WTC11 (cell line): ENCODE results near the gene TLR3. TPM values are rescaled to one million over a fixed set of nuclear protein-coding genes. Genes with fewer than 3 reads are reported as not detected.

ENCODE experiments used
- ATAC-seq: fragments of 200-7000 bp; cut with Tn5 transposase; 2 replicates; pipeline ENCODE4 v1.10.0; 2021; ENCODE audit warnings: mild to moderate bottlenecking, moderate library complexity
- CTCF ChIA-PET: fragments of 300-600 bp; sonication (Branson Sonifier 250); formaldehyde crosslinking; loops from one replicate; lab custom pipeline; 2021; ENCODE audit warnings: antibody characterized with exemption; lab: Charles Lee
- POLR2A ChIA-PET: fragments of 350-600 bp; sonication (Branson Sonifier 250); formaldehyde crosslinking; loops from one replicate; lab custom pipeline; 2021; ENCODE audit warnings: antibody characterized with exemption; lab: Charles Lee
- DNase-seq: peaks from one replicate; pipeline ENCODE4 v3.0.0; 2021; ENCODE audit warnings: low spot score
- H3K27ac Mint-ChIP-seq: 2 replicates; pipeline ENCODE4 v1.8.0; 2021; ENCODE audit warnings: mixed read lengths
- H3K27me3 Mint-ChIP-seq: 2 replicates; pipeline ENCODE4 v1.8.0; 2021; ENCODE audit warnings: low read depth, mild to moderate bottlenecking, moderate library complexity, mixed read lengths
- H3K36me3 Mint-ChIP-seq: 2 replicates; pipeline ENCODE4 v1.8.0; 2021; ENCODE audit warnings: mixed read lengths
- H3K4me1 Mint-ChIP-seq: 2 replicates; pipeline ENCODE4 v1.8.0; 2022; ENCODE audit warnings: mixed read lengths
- H3K4me3 Mint-ChIP-seq: 2 replicates; pipeline ENCODE4 v1.8.0; 2021; ENCODE audit warnings: mild to moderate bottlenecking, moderate library complexity, mixed read lengths
- H3K9me3 Mint-ChIP-seq: 2 replicates; pipeline ENCODE4 v1.8.0; 2021; ENCODE audit warnings: mixed read lengths
- CREB1 ChIP-seq: sonication (generic); formaldehyde crosslinking; IDR thresholded peaks from 2 replicates; pipeline ENCODE4 v1.8.0; 2023; ENCODE audit warnings: mild to moderate bottlenecking, missing genetic modification reagents
- FOXK1 ChIP-seq: sonication (generic); formaldehyde crosslinking; IDR thresholded peaks from 2 replicates; pipeline ENCODE4 v1.8.0; 2022; ENCODE audit warnings: mild to moderate bottlenecking, moderate library complexity, missing genetic modification reagents
- TEAD1 ChIP-seq: sonication (generic); formaldehyde crosslinking; IDR thresholded peaks from 2 replicates; pipeline ENCODE4 v1.8.0; 2022; ENCODE audit warnings: mild to moderate bottlenecking, missing genetic modification reagents
- ZBTB21 ChIP-seq: sonication (generic); formaldehyde crosslinking; IDR thresholded peaks from 2 replicates; pipeline ENCODE4 v1.8.1; 2023; ENCODE audit warnings: mild to moderate bottlenecking, missing genetic modification reagents, borderline replicate concordance
- ZNF121 ChIP-seq: sonication (generic); formaldehyde crosslinking; IDR thresholded peaks from 2 replicates; pipeline ENCODE4 v1.8.0; 2023; ENCODE audit warnings: missing genetic modification reagents
- ZNF317 ChIP-seq: sonication (generic); formaldehyde crosslinking; IDR thresholded peaks from 2 replicates; pipeline ENCODE4 v1.8.1; 2023; ENCODE audit warnings: low read depth, mild to moderate bottlenecking, moderate library complexity, missing genetic modification reagents, borderline replicate concordance
- ZNF423 ChIP-seq: fragments of 250-450 bp; sonication (Bioruptor Pico); IDR thresholded peaks from 2 replicates; pipeline ENCODE4 v2.1.2; 2022; ENCODE audit warnings: mild to moderate bottlenecking, moderate library complexity
- total RNA-seq: library from RNA; stranded (reverse); gene quantifications from 3 replicates; pipeline ENCODE4 v1.2.3, GENCODE V29; 2021
- TF ChIP-seq, protein P1 (sequence below): sonication (generic); formaldehyde crosslinking; IDR thresholded peaks from 2 replicates; pipeline ENCODE4 v1.8.1; 2023; ENCODE audit warnings: mild to moderate bottlenecking, missing genetic modification reagents
- TF ChIP-seq, protein P2 (sequence below): sonication (generic); formaldehyde crosslinking; IDR thresholded peaks from 2 replicates; pipeline ENCODE4 v1.8.0; 2022; ENCODE audit warnings: missing genetic modification reagents
- TF ChIP-seq, protein P3 (sequence below): fragments of 200-600 bp; IDR thresholded peaks from 2 replicates; pipeline ENCODE4 v1.8.0; 2022; ENCODE audit warnings: antibody characterized with exemption
- TF ChIP-seq, protein P4 (sequence below): sonication (generic); formaldehyde crosslinking; IDR thresholded peaks from 2 replicates; pipeline ENCODE4 v1.8.1; 2023; ENCODE audit warnings: mild to moderate bottlenecking, missing genetic modification reagents, borderline replicate concordance
- TF ChIP-seq, protein P5 (sequence below): sonication (generic); formaldehyde crosslinking; conservative IDR thresholded peaks from 2 replicates; pipeline ENCODE4 v1.8.1; 2023; ENCODE audit warnings: mild to moderate bottlenecking, low read depth, missing genetic modification reagents, moderate library complexity

TLR3 gene
- total RNA-seq, 1 experiment from 2014 or later, result 1.8 TPM

DNA sequence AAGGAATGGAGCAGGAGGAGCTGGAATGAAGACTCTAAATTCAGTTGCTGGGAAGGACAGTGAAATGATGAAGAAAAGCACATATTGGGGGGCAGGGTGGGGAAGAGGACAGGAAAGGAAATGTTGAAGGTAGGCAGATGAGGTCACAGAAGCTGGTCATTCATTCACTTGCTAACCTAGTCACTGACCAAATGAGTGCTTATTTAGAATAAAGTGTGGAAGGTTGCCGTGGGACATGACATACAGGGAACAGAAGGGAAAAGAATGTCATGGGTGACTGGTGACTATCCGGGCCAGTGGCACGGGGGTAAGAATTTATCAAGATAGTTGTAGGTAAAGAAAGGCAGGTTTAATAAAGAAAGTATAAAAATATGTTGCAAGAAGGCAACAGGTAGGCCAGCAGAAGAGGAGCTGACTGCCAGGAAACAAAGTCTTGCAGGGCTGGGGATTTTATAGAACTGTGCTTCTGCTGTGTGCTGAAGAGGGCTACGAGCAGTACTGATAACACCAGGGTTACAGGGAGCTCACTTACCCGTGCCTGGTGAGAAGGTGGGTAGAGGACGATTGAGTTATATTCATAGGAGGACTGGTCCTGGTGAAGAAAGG lies 31.9 kb upstream of the TLR3 start (continued):
- TF ChIP-seq, protein P1, sequence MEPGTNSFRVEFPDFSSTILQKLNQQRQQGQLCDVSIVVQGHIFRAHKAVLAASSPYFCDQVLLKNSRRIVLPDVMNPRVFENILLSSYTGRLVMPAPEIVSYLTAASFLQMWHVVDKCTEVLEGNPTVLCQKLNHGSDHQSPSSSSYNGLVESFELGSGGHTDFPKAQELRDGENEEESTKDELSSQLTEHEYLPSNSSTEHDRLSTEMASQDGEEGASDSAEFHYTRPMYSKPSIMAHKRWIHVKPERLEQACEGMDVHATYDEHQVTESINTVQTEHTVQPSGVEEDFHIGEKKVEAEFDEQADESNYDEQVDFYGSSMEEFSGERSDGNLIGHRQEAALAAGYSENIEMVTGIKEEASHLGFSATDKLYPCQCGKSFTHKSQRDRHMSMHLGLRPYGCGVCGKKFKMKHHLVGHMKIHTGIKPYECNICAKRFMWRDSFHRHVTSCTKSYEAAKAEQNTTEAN (CRISPR knock-in tag), result no peak
- TF ChIP-seq ZNF423 (CRISPR knock-in tag), result no peak
- TF ChIP-seq, protein P2, sequence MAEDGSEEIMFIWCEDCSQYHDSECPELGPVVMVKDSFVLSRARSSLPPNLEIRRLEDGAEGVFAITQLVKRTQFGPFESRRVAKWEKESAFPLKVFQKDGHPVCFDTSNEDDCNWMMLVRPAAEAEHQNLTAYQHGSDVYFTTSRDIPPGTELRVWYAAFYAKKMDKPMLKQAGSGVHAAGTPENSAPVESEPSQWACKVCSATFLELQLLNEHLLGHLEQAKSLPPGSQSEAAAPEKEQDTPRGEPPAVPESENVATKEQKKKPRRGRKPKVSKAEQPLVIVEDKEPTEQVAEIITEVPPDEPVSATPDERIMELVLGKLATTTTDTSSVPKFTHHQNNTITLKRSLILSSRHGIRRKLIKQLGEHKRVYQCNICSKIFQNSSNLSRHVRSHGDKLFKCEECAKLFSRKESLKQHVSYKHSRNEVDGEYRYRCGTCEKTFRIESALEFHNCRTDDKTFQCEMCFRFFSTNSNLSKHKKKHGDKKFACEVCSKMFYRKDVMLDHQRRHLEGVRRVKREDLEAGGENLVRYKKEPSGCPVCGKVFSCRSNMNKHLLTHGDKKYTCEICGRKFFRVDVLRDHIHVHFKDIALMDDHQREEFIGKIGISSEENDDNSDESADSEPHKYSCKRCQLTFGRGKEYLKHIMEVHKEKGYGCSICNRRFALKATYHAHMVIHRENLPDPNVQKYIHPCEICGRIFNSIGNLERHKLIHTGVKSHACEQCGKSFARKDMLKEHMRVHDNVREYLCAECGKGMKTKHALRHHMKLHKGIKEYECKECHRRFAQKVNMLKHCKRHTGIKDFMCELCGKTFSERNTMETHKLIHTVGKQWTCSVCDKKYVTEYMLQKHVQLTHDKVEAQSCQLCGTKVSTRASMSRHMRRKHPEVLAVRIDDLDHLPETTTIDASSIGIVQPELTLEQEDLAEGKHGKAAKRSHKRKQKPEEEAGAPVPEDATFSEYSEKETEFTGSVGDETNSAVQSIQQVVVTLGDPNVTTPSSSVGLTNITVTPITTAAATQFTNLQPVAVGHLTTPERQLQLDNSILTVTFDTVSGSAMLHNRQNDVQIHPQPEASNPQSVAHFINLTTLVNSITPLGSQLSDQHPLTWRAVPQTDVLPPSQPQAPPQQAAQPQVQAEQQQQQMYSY (CRISPR knock-in tag), result no peak
- TF ChIP-seq, all 79 proteins: peak for 0

DNA sequence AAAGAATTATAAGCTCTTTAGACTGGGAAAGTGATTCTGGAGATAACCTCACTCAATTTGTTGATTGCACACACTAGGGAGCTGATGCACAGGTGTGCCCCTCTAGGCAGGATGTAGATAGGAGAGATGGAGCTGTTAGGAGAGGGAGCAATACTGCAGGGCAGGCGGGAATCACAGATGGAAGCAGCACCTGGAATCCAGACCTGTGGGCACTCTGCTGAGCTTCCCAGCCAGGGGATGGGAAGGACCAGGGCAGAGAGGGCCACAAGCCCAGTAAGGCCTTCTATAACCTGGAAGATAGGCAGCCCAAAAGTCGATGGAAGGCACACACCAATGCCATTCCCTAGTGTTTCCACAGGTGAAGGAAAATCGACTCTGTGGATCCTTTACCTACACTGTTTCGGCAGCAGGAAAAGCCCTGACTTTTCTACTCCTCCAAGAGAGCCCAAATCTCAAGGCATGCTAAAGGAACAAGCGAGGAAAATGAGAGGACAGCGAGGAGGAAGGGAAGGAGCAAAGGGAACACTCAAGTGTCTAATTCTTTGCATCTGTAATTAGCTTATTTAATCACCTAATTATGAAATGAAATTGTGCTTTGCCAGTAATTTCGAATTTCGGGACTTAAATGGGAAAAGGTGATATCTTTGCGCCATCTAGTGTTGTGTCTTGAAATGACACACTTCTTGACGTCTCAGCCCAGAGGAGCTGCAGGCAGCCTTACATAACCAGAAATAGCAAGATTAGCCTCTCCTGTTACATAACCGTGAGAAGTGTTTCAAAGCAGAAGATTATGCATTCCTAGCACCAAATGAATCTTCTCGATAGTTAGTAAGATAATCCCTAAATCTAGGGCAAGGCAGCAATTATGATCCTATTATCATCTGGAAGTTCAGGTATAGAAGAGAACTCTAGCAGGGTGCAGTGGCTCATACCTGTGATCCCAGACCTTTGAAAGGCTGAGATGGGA lies 31.0 kb upstream of the TLR3 start:
- Mint-ChIP-seq H3K4me1 (peaks cover 9% of the 10 kb centered on the region; the same call in 1 of the 2 replicates), H3K27me3 (peaks cover 17% of the 10 kb centered on the region), H3K27ac (0 out of 2 replicates have a peak overlapping the region, but pooled peaks have one; percentile 60), H3K36me3 (peaks cover 41% of the 10 kb centered on the region), H3K9me3 (peaks cover 37% of the 10 kb centered on the region), H3K4me3 (no peak overlapping the region)
- ATAC-seq, result peak; percentile 83
- ChIA-PET CTCF (interaction anchor here (0.5 to 4.3 kb wide), 57 partner anchors 9 to 1388 kb away, joined by 3 to 33 read pairs (median 4); partner anchors contain the start of genes ANKRD37, CASP3, FAM149A and LRP2BP), POLR2A (no interaction called here)
- no peak for DNase-seq
- TF ChIP-seq, protein P3, sequence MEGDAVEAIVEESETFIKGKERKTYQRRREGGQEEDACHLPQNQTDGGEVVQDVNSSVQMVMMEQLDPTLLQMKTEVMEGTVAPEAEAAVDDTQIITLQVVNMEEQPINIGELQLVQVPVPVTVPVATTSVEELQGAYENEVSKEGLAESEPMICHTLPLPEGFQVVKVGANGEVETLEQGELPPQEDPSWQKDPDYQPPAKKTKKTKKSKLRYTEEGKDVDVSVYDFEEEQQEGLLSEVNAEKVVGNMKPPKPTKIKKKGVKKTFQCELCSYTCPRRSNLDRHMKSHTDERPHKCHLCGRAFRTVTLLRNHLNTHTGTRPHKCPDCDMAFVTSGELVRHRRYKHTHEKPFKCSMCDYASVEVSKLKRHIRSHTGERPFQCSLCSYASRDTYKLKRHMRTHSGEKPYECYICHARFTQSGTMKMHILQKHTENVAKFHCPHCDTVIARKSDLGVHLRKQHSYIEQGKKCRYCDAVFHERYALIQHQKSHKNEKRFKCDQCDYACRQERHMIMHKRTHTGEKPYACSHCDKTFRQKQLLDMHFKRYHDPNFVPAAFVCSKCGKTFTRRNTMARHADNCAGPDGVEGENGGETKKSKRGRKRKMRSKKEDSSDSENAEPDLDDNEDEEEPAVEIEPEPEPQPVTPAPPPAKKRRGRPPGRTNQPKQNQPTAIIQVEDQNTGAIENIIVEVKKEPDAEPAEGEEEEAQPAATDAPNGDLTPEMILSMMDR, result peak; percentile 81
- no peak for TF ChIP-seq CREB1
- TF ChIP-seq, protein P4, sequence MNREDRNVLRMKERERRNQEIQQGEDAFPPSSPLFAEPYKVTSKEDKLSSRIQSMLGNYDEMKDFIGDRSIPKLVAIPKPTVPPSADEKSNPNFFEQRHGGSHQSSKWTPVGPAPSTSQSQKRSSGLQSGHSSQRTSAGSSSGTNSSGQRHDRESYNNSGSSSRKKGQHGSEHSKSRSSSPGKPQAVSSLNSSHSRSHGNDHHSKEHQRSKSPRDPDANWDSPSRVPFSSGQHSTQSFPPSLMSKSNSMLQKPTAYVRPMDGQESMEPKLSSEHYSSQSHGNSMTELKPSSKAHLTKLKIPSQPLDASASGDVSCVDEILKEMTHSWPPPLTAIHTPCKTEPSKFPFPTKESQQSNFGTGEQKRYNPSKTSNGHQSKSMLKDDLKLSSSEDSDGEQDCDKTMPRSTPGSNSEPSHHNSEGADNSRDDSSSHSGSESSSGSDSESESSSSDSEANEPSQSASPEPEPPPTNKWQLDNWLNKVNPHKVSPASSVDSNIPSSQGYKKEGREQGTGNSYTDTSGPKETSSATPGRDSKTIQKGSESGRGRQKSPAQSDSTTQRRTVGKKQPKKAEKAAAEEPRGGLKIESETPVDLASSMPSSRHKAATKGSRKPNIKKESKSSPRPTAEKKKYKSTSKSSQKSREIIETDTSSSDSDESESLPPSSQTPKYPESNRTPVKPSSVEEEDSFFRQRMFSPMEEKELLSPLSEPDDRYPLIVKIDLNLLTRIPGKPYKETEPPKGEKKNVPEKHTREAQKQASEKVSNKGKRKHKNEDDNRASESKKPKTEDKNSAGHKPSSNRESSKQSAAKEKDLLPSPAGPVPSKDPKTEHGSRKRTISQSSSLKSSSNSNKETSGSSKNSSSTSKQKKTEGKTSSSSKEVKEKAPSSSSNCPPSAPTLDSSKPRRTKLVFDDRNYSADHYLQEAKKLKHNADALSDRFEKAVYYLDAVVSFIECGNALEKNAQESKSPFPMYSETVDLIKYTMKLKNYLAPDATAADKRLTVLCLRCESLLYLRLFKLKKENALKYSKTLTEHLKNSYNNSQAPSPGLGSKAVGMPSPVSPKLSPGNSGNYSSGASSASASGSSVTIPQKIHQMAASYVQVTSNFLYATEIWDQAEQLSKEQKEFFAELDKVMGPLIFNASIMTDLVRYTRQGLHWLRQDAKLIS (CRISPR knock-in tag), result 0 out of 2 replicates have a peak, but pooled peaks have one; percentile 44

DNA sequence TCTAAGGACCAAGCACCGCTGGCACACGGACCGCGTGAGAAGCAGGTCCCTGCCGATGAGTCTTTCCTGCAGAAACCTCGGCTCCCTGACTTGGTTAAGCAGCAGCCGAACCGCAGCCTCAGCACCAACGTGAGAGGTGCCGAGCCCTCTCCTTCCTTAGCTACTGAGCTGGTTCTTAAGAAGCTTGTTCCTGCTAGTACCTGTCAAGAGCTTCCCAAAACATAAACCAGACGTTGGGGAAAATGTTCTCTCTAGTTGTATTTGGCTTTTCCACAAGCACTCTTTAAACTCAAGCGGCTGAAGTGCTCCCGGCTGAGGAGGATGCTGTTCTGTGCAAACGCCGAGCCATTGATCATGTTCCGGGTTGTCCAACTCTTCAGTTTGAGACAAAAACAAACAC lies 29.3 kb upstream of the TLR3 start:
- TF ChIP-seq, protein P5, sequence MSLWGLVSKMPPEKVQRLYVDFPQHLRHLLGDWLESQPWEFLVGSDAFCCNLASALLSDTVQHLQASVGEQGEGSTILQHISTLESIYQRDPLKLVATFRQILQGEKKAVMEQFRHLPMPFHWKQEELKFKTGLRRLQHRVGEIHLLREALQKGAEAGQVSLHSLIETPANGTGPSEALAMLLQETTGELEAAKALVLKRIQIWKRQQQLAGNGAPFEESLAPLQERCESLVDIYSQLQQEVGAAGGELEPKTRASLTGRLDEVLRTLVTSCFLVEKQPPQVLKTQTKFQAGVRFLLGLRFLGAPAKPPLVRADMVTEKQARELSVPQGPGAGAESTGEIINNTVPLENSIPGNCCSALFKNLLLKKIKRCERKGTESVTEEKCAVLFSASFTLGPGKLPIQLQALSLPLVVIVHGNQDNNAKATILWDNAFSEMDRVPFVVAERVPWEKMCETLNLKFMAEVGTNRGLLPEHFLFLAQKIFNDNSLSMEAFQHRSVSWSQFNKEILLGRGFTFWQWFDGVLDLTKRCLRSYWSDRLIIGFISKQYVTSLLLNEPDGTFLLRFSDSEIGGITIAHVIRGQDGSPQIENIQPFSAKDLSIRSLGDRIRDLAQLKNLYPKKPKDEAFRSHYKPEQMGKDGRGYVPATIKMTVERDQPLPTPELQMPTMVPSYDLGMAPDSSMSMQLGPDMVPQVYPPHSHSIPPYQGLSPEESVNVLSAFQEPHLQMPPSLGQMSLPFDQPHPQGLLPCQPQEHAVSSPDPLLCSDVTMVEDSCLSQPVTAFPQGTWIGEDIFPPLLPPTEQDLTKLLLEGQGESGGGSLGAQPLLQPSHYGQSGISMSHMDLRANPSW (CRISPR knock-in tag), result no peak
- TF ChIP-seq ZNF317 (CRISPR knock-in tag) (no peak), FOXK1 (CRISPR knock-in tag) (no peak), ZNF121 (no peak), ZBTB21 (CRISPR knock-in tag) (no peak), TEAD1 (CRISPR knock-in tag) (no peak)
- DNase-seq, result no peak
- ChIA-PET CTCF (interaction anchor here (1.0 to 4.3 kb wide), 6 partner anchors 13 to 575 kb away, joined by 3 to 32 read pairs (median 8); no protein-coding TSS in a partner anchor), POLR2A (no interaction called here)
- H3K9me3 Mint-ChIP-seq, result peaks cover 26% of the 10 kb centered on the region
- ATAC-seq, result peak; percentile 36; the same call in 1 of the 2 replicates
- H3K36me3 Mint-ChIP-seq, result peaks cover 28% of the 10 kb centered on the region
- no peak overlapping the region for H3K27ac Mint-ChIP-seq
- H3K4me3 Mint-ChIP-seq, result no peak overlapping the region
- H3K4me1 Mint-ChIP-seq, result peaks cover 21% of the 10 kb centered on the region
- peaks cover 17% of the 10 kb centered on the region for H3K27me3 Mint-ChIP-seq
